ENCODE results near the gene DENND1B. TPM values are rescaled to one million over a fixed set of nuclear protein-coding genes. Genes with fewer than 3 reads are reported as not detected.

DENND1B gene
- total and polyA plus RNA-seq, 2 experiments from 2014 or later: 9.2 to 21.3 TPM

GRCh38 chr1:197618061-197618460, 157.2 kb downstream of the DENND1B start:
- Histone ChIP-seq H3K4me3 (no peak overlapping the region), H3K79me2 (ENCODE audit: insufficient read depth) (no peaks in the 10 kb centered on the region), H3K9me3 (ENCODE audit: low read depth) (no peaks in the 10 kb centered on the region), H3K27ac (no peak overlapping the region), H3K4me1 (ENCODE audit: insufficient read depth) (no peaks in the 10 kb centered on the region), H4K20me1 (ENCODE audit: insufficient read depth) (no peaks in the 10 kb centered on the region), H3K9ac (no peak overlapping the region), H3K27me3 (replicated peaks; ENCODE audit: insufficient read depth) (no peaks in the 10 kb centered on the region), H3F3A (ENCODE audit: insufficient read depth) (no peaks in the 10 kb centered on the region), H3K36me3 (ENCODE audit: low read depth) (no peaks in the 10 kb centered on the region), H2AFZ (no peak overlapping the region), H3K9me2 (ENCODE audit: insufficient read depth) (no peaks in the 10 kb centered on the region), H3K4me2 (ENCODE audit: unreplicated experiment) (no peak overlapping the region)
- in situ Hi-C loops (cut with MboI): loop anchor here (10.0 to 25.0 kb wide), 3 partner anchors 247 to 1069 kb away; no protein-coding TSS in a partner anchor
- DNase-seq: peak; percentile 10
- TF ChIP-seq EZH2 (IDR thresholded peaks at IDR 0.05; ENCODE audit: insufficient read depth, poor library complexity, severe bottlenecking) (no peak), EZH2phosphoT487 (IDR thresholded peaks at IDR 0.05; ENCODE audit: insufficient read depth, low read depth) (no peak)
- 96 to 97% methylated on average over 3 of the region's 3 CpGs for WGBS, 2 experiments (ENCODE audit: low coverage in 1 of 2, low lambda C conversion rate in 2 of 2, missing lambda C conversion rate in 2 of 2)

- no peaks in the 10 kb centered on the region for H3F3A ChIP-seq (ENCODE audit: insufficient read depth)
- WGBS, 2 experiments (ENCODE audit: low coverage in 1 of 2, low lambda C conversion rate in 2 of 2, missing lambda C conversion rate in 2 of 2): 77 to 81% methylated on average over 2 of the region's 2 CpGs
- no peaks in the 10 kb centered on the region for H3K27me3 ChIP-seq (replicated peaks; ENCODE audit: insufficient read depth)
- no peaks in the 10 kb centered on the region for H3K4me1 ChIP-seq (ENCODE audit: insufficient read depth)
- H3K9me2 ChIP-seq (ENCODE audit: insufficient read depth): no peaks in the 10 kb centered on the region
- TF ChIP-seq EZH2 (IDR thresholded peaks at IDR 0.05; ENCODE audit: insufficient read depth, poor library complexity, severe bottlenecking) (no peak), EZH2phosphoT487 (IDR thresholded peaks at IDR 0.05; ENCODE audit: insufficient read depth, low read depth) (no peak)
- H3K36me3 ChIP-seq (ENCODE audit: low read depth): no peaks in the 10 kb centered on the region
- H3K27ac ChIP-seq: no peak overlapping the region
- H3K9me3 ChIP-seq (ENCODE audit: low read depth): no peaks in the 10 kb centered on the region
- no peak for DNase-seq
- no peak overlapping the region for H3K4me3 ChIP-seq
- no peak overlapping the region for H3K9ac ChIP-seq
- H2AFZ ChIP-seq: no peak overlapping the region
- in situ Hi-C loops (cut with MboI): loop anchor here (10.0 to 25.0 kb wide), 3 partner anchors 249 to 1072 kb away; no protein-coding TSS in a partner anchor
- no peak overlapping the region for H3K4me2 ChIP-seq (ENCODE audit: unreplicated experiment)
- H3K79me2 ChIP-seq (ENCODE audit: insufficient read depth): no peaks in the 10 kb centered on the region
- no peaks in the 10 kb centered on the region for H4K20me1 ChIP-seq (ENCODE audit: insufficient read depth)
Measured at GRCh38 chr1:197615693-197616011, 159.6 kb downstream of the DENND1B start.

GRCh38 chr1:197614916-197615692, 160.2 kb downstream of the DENND1B start:
- DNase-seq: peak; percentile 71
- H3K4me1 ChIP-seq (ENCODE audit: insufficient read depth): no peaks in the 10 kb centered on the region
- H3K27me3 ChIP-seq (replicated peaks; ENCODE audit: insufficient read depth): no peaks in the 10 kb centered on the region
- H3K4me2 ChIP-seq (ENCODE audit: unreplicated experiment): no peak overlapping the region
- H2AFZ ChIP-seq: no peak overlapping the region
- no peaks in the 10 kb centered on the region for H3K9me3 ChIP-seq (ENCODE audit: low read depth)
- WGBS, 2 experiments (ENCODE audit: low coverage in 1 of 2, low lambda C conversion rate in 2 of 2, missing lambda C conversion rate in 2 of 2): 28 to 31% methylated on average over 3 of the region's 3 CpGs
- H3F3A ChIP-seq (ENCODE audit: insufficient read depth): no peaks in the 10 kb centered on the region
- no peaks in the 10 kb centered on the region for H3K79me2 ChIP-seq (ENCODE audit: insufficient read depth)
- in situ Hi-C loops (cut with MboI): loop anchor here (10.0 to 25.0 kb wide), 3 partner anchors 250 to 1072 kb away; no protein-coding TSS in a partner anchor
- H3K36me3 ChIP-seq (ENCODE audit: low read depth): no peaks in the 10 kb centered on the region
- no peak overlapping the region for H3K4me3 ChIP-seq
- H3K9me2 ChIP-seq (ENCODE audit: insufficient read depth): no peaks in the 10 kb centered on the region
- no peaks in the 10 kb centered on the region for H4K20me1 ChIP-seq (ENCODE audit: insufficient read depth)
- no peak overlapping the region for H3K27ac ChIP-seq
- TF ChIP-seq EZH2 (IDR thresholded peaks at IDR 0.05; ENCODE audit: insufficient read depth, poor library complexity, severe bottlenecking): no peak
- TF ChIP-seq EZH2phosphoT487 (IDR thresholded peaks at IDR 0.05; ENCODE audit: insufficient read depth, low read depth): no peak
- no peak overlapping the region for H3K9ac ChIP-seq

- H3K27me3 ChIP-seq (replicated peaks; ENCODE audit: insufficient read depth): no peaks in the 10 kb centered on the region
- TF ChIP-seq EZH2 (IDR thresholded peaks at IDR 0.05; ENCODE audit: insufficient read depth, poor library complexity, severe bottlenecking): no peak
- no peak for TF ChIP-seq EZH2phosphoT487 (IDR thresholded peaks at IDR 0.05; ENCODE audit: insufficient read depth, low read depth)
- H3K9me3 ChIP-seq (ENCODE audit: low read depth): no peaks in the 10 kb centered on the region
- no peaks in the 10 kb centered on the region for H4K20me1 ChIP-seq (ENCODE audit: insufficient read depth)
- H3K4me1 ChIP-seq (ENCODE audit: insufficient read depth): no peaks in the 10 kb centered on the region
- 93 to 99% methylated on average over 6 of the region's 6 CpGs for WGBS, 2 experiments (ENCODE audit: low coverage in 1 of 2, low lambda C conversion rate in 2 of 2, missing lambda C conversion rate in 2 of 2)
- no peak for DNase-seq
- H3K9me2 ChIP-seq (ENCODE audit: insufficient read depth): no peaks in the 10 kb centered on the region
- no peak overlapping the region for H2AFZ ChIP-seq
- H3K4me2 ChIP-seq (ENCODE audit: unreplicated experiment): no peak overlapping the region
- no peak overlapping the region for H3K4me3 ChIP-seq
- no peak overlapping the region for H3K27ac ChIP-seq
- H3K9ac ChIP-seq: no peak overlapping the region
- no peaks in the 10 kb centered on the region for H3K36me3 ChIP-seq (ENCODE audit: low read depth)
- no peaks in the 10 kb centered on the region for H3F3A ChIP-seq (ENCODE audit: insufficient read depth)
- no peaks in the 10 kb centered on the region for H3K79me2 ChIP-seq (ENCODE audit: insufficient read depth)
- in situ Hi-C loops (cut with MboI): loop anchor here (25.0 kb wide), 2 partner anchors 856 to 1081 kb away; no protein-coding TSS in a partner anchor
Measured at GRCh38 chr1:197606168-197606845, 169.0 kb downstream of the DENND1B start.
